Breast epithelium (tissue), 4 donors: ENCODE data around the gene CNPY4. TPM values are rescaled to one million over a fixed set of nuclear protein-coding genes. Genes with fewer than 3 reads are reported as not detected.

Experiments
- DNase-seq, 2 donors: peaks; one replicate each; pipeline ENCODE4 v3.0.0-alpha.2; 2019; ENCODE audit warnings: low spot score in 2 of 2
- H3K27ac ChIP-seq, 2 donors: fragments of 200-600 bp; sonication (generic) in 1 of 2; one replicate each; pipeline ENCODE4 v1.5.1; 2016 to 2019; ENCODE audit warnings: mild to moderate bottlenecking in 1 of 2
- H3K27me3 ChIP-seq, 2 donors: fragments of 200-600 bp; sonication (generic) in 1 of 2; one replicate each; pipeline versions ENCODE4 v1.5.1 to v1.6.0; 2017 to 2019; ENCODE audit warnings: control low read depth in 1 of 2, mild to moderate bottlenecking in 1 of 2
- H3K36me3 ChIP-seq: fragments of 200-600 bp; one replicate; pipeline ENCODE4 v1.5.1; 2019
- H3K4me1 ChIP-seq, 2 donors: fragments of 200-600 bp; sonication (generic); one replicate each; pipeline ENCODE4 v1.5.1; 2016 to 2019; ENCODE audit warnings: control low read depth in 1 of 2
- H3K4me3 ChIP-seq, 3 donors: fragments of 200-600 bp; sonication (generic); 1 replicate in 2 of 3; 2 replicates in 1 of 3; pipeline ENCODE4 v1.5.1; 2016 to 2019; ENCODE audit warnings: mild to moderate bottlenecking in 3 of 3, moderate library complexity in 2 of 3
- H3K9me3 ChIP-seq, 2 donors: fragments of 200-600 bp; sonication (generic) in 1 of 2; one replicate each; pipeline ENCODE4 v1.5.1; 2016 to 2019; ENCODE audit warnings: control low read depth in 1 of 2
- CTCF ChIP-seq, 3 donors: fragments of 450-650 bp; IDR thresholded peaks; one replicate each; pipeline ENCODE4 v1.5.1; 2016 to 2017; ENCODE audit warnings: antibody characterized with exemption in 3 of 3, mild to moderate bottlenecking in 3 of 3, moderate library complexity in 3 of 3
- POLR2A ChIP-seq: fragments of 450-650 bp; IDR thresholded peaks from one replicate; pipeline ENCODE4 v1.6.1; 2016; ENCODE audit warnings: antibody characterized with exemption, mild to moderate bottlenecking, moderate library complexity
- POLR2AphosphoS5 ChIP-seq, 3 donors: sonication (generic); formaldehyde crosslinking; IDR thresholded peaks; one replicate each; pipeline ENCODE4 v1.6.1; 2017; ENCODE audit warnings: antibody characterized with exemption in 3 of 3
- intact Hi-C: fragments of 100-400 bp; cut with DNase I; formaldehyde crosslinking; loops from one replicate; pipeline ENCODE4 v1.15.1; 2023; ENCODE audit warnings: low total_unique reads
- total RNA-seq, 3 donors: library from RNA; depleted of rRNA; stranded (reverse); fragments of >200 nt; gene quantifications; one replicate each; pipeline ENCODE4 v1.1.0, GENCODE V29; 2016

The CNPY4 gene
- total RNA-seq, 3 donors from 2014 or later = 7.2 to 11.8 (median 11.3) TPM

GRCh38 chr7:100119970-100120732, 717 bp downstream of the CNPY4 start:
- H3K4me1 ChIP-seq = peaks cover 3 to 7% of the 10 kb centered on the region in 2 donors
- no peaks in the 10 kb centered on the region for H3K27me3 ChIP-seq
- TF ChIP-seq POLR2A (no peak), CTCF (IDR thresholded peaks at IDR 0.05) (no peak), POLR2AphosphoS5 (IDR thresholded peaks at IDR 0.05) (no peak)
- H3K4me3 ChIP-seq = peak overlapping the region; percentile 63 to 81 (median 76)
- peak overlapping the region; percentile 80 to 88 for H3K27ac ChIP-seq
- no peaks in the 10 kb centered on the region for H3K9me3 ChIP-seq
- no peaks in the 10 kb centered on the region for H3K36me3 ChIP-seq
- DNase-seq = peak; percentile 52 to 67
- intact Hi-C loops = loop anchor here (5.0 kb wide), 1 partner anchor 842 kb away; no protein-coding TSS in a partner anchor

- Histone ChIP-seq H3K4me1 (peaks cover 3 to 7% of the 10 kb centered on the region in 2 donors), H3K27me3 (no peaks in the 10 kb centered on the region), H3K9me3 (no peaks in the 10 kb centered on the region), H3K27ac (peak overlapping the region in 1 of 2 donors; percentile 80), H3K36me3 (no peaks in the 10 kb centered on the region), H3K4me3 (no peak overlapping the region)
- intact Hi-C loops = no loop called here
- TF ChIP-seq CTCF (IDR thresholded peaks at IDR 0.05) = no peak
- no peak for TF ChIP-seq POLR2A
- TF ChIP-seq POLR2AphosphoS5 (IDR thresholded peaks at IDR 0.05) = no peak
- DNase-seq = no peak
Measured at GRCh38 chr7:100120733-100121036, 1.3 kb downstream of the CNPY4 start.

- Histone ChIP-seq H3K9me3 (no peaks in the 10 kb centered on the region), H3K4me1 (peaks cover 3 to 7% of the 10 kb centered on the region in 2 donors), H3K27me3 (no peaks in the 10 kb centered on the region), H3K36me3 (no peaks in the 10 kb centered on the region), H3K27ac (peak overlapping the region; percentile 15 to 57), H3K4me3 (no peak overlapping the region)
- intact Hi-C loops = no loop called here
- TF ChIP-seq POLR2A (no peak), POLR2AphosphoS5 (IDR thresholded peaks at IDR 0.05) (peak in 1 of 3 donors; percentile 9)
- DNase-seq = peak; percentile 57 to 61
Measured at GRCh38 chr7:100122067-100122466, 2.6 kb downstream of the CNPY4 start.

- H3K36me3 ChIP-seq = no peaks in the 10 kb centered on the region
- H3K4me3 ChIP-seq = no peak overlapping the region
- H3K27me3 ChIP-seq = no peaks in the 10 kb centered on the region
- intact Hi-C loops = no loop called here
- H3K9me3 ChIP-seq = no peaks in the 10 kb centered on the region
- H3K4me1 ChIP-seq = peaks cover 3 to 7% of the 10 kb centered on the region in 2 donors
- peak overlapping the region; percentile 15 to 57 for H3K27ac ChIP-seq
- DNase-seq = no peak
- TF ChIP-seq POLR2A = no peak
- TF ChIP-seq POLR2AphosphoS5 (IDR thresholded peaks at IDR 0.05) = no peak
- TF ChIP-seq CTCF (IDR thresholded peaks at IDR 0.05) = no peak
Measured at GRCh38 chr7:100122568-100122967, 3.1 kb downstream of the CNPY4 start.

GRCh38 chr7:100124301-100125230, 5.1 kb downstream of the CNPY4 start:
- Histone ChIP-seq H3K4me1 (peaks cover 0 to 7% of the 10 kb centered on the region in 2 donors), H3K9me3 (no peaks in the 10 kb centered on the region), H3K4me3 (no peak overlapping the region), H3K27ac (no peak overlapping the region), H3K36me3 (no peaks in the 10 kb centered on the region), H3K27me3 (no peaks in the 10 kb centered on the region)
- DNase-seq = no peak
- intact Hi-C loops = no loop called here
- no peak for TF ChIP-seq POLR2A
- TF ChIP-seq CTCF (IDR thresholded peaks at IDR 0.05) = no peak
- TF ChIP-seq POLR2AphosphoS5 (IDR thresholded peaks at IDR 0.05) = no peak
